Astrocyte of the spinal cord (primary cell): ENCODE results near the gene FDX2.
A peak's percentile ranks its signal among the peaks of the same experiment; 100 is the strongest.

Source experiments
- DNase-seq: peaks from one replicate; pipeline ENCODE4 v3.0.0; 2011; ENCODE audit warnings: low read depth, low spot score
- H3K4me3 ChIP-seq: 2 replicates; pipeline ENCODE4 v1.5.1; 2011; ENCODE audit warnings: low read depth, mild to moderate bottlenecking, low read length, moderate library complexity
- in situ Hi-C: cut with HindIII; loops from 2 replicates; pipeline ENCODE4 v1.10.0; 2017; ENCODE audit warnings: low sequenced_read_pairs
- TF ChIP-seq, protein P1 (sequence below): IDR thresholded peaks from 2 replicates; pipeline ENCODE4 v1.5.1; 2012; ENCODE audit warnings: low read depth, mild to moderate bottlenecking, low read length, inconsistent platforms

FDX2 gene

GRCh38 chr19:10299545-10300458, 16.0 kb downstream of the FDX2 start:
- no peak for DNase-seq
- H3K4me3 ChIP-seq: no peak overlapping the region
- in situ Hi-C loops: no loop called here
- TF ChIP-seq, protein P1, sequence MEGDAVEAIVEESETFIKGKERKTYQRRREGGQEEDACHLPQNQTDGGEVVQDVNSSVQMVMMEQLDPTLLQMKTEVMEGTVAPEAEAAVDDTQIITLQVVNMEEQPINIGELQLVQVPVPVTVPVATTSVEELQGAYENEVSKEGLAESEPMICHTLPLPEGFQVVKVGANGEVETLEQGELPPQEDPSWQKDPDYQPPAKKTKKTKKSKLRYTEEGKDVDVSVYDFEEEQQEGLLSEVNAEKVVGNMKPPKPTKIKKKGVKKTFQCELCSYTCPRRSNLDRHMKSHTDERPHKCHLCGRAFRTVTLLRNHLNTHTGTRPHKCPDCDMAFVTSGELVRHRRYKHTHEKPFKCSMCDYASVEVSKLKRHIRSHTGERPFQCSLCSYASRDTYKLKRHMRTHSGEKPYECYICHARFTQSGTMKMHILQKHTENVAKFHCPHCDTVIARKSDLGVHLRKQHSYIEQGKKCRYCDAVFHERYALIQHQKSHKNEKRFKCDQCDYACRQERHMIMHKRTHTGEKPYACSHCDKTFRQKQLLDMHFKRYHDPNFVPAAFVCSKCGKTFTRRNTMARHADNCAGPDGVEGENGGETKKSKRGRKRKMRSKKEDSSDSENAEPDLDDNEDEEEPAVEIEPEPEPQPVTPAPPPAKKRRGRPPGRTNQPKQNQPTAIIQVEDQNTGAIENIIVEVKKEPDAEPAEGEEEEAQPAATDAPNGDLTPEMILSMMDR: no peak

DNA sequence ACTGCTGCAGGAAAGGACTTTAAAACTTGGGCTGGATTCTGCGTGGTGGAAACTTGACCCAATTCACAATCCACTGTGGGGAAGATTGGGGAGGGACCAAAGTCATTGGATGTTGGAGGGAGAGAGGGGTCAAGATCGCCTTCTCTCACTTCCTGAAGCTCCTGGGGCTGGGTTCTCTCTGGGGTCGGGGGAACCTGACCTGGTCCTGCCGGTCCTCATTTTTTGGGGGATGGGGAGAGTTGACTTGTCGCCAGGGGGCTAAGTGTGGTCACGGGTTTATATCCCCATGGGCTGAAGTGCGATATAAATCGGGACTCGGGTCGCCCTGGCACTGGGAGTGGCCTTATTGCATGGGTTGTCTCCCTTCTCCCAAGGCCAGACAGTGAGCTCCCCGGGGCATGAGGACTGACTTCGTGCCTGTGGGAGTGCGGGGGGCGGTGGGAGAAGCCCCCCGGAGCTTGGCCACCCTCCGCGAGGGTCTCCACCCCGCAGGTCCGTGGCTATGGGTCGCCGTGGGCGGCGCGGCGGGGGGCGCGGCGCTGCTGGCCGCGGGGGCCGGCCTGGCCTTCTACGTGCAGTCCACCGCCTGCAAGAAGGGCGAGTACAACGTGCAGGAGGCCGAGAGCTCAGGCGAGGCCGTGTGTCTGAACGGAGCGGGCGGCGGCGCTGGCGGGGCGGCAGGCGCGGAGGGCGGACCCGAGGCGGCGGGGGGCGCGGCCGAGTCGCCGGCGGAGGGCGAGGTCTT, 19.8 kb downstream of the FDX2 start:
- TF ChIP-seq, protein P1: no peak
- DNase-seq: no peak
- in situ Hi-C loops: no loop called here
- no peak overlapping the region for H3K4me3 ChIP-seq

- TF ChIP-seq, protein P1: peak; percentile 7
- DNase-seq: no peak
- in situ Hi-C loops: no loop called here
- H3K4me3 ChIP-seq: no peak overlapping the region
These were observed 20.4 kb downstream of the FDX2 start for GRCh38 chr19:10295305-10295846.

DNA sequence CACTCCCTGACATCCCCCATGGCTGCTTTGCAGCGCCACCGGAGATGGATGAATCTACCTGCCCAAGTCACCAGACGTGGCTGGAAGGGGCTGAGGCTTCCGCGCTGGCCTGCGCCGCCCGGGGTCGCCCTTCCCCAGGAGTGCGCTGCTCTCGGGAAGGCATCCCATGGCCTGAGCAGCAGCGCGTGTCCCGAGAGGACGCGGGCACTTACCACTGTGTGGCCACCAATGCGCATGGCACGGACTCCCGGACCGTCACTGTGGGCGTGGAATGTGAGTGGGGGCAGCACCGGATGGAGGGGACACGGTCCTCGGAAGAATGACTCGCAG, 21.5 kb downstream of the FDX2 start:
- no peak for DNase-seq
- TF ChIP-seq, protein P1: peak; percentile 10
- no peak overlapping the region for H3K4me3 ChIP-seq
- in situ Hi-C loops: no loop called here

DNA sequence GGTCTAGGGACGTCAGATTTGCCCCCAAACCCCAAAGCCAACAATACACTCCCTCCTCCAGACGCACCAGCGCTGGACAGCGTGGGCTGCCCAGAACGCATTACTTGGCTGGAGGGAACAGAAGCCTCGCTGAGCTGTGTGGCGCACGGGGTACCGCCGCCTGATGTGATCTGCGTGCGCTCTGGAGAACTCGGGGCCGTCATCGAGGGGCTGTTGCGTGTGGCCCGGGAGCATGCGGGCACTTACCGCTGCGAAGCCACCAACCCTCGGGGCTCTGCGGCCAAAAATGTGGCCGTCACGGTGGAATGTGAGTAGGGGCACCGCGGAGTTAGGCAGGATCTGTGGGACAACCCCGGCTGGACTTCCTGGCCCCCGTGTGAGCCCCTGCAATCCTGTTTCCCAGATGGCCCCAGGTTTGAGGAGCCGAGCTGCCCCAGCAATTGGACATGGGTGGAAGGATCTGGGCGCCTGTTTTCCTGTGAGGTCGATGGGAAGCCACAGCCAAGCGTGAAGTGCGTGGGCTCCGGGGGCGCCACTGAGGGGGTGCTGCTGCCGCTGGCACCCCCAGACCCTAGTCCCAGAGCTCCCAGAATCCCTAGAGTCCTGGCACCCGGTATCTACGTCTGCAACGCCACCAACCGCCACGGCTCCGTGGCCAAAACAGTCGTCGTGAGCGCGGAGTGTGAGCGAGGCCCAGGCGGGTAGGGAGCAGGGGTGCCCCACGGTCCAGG, 22.0 kb downstream of the FDX2 start:
- TF ChIP-seq, protein P1: no peak
- H3K4me3 ChIP-seq: no peak overlapping the region
- in situ Hi-C loops: no loop called here
- DNase-seq: no peak
